OCI-LY7 (cell line): ENCODE data around the gene NACA. TPM values are rescaled to one million over a fixed set of nuclear protein-coding genes. Genes with fewer than 3 reads are reported as not detected.
"Not testable (repeated sequence)": the region's sequence is repeated elsewhere in the genome, so short reads cannot be mapped to it uniquely, and the experiment has no call there.

Experiments used
- BruUV-seq: library from RNA; stranded (reverse); fragments of 400-500 nt; replicated peaks from 2 replicates; lab custom pipeline; 2021; lab: Mats Ljungman, UMichigan
- CTCF ChIA-PET: fragments of 300-600 bp; sonication (Branson Sonifier 250); formaldehyde crosslinking; loops from one replicate; lab custom pipeline; 2022; ENCODE audit warnings: antibody characterized with exemption; ENCODE audit not compliant: unreplicated experiment; lab: Charles Lee
- POLR2A ChIA-PET: fragments of 300-600 bp; sonication (Branson Sonifier 250); formaldehyde crosslinking; loops from one replicate; lab custom pipeline; 2022; ENCODE audit warnings: antibody characterized with exemption; lab: Charles Lee
- DNase-seq: peaks from one replicate; pipeline ENCODE4 v3.0.0-alpha.2; 2015; ENCODE audit warnings: low spot score
- H2AFZ ChIP-seq: fragments of 200-600 bp; sonication (generic), shearing (Covaris generic); 2 replicates; pipeline ENCODE4 v1.6.1; 2014; ENCODE audit warnings: mild to moderate bottlenecking, antibody characterized with exemption, low read length, moderate library complexity
- H3K27ac ChIP-seq: fragments of 200-600 bp; sonication (generic); 2 replicates; pipeline ENCODE4 v1.5.1; 2014; ENCODE audit warnings: mixed run types, low read depth, mild to moderate bottlenecking, moderate library complexity, low read length, inconsistent platforms; ENCODE audit not compliant: poor library complexity, severe bottlenecking
- H3K36me3 ChIP-seq: fragments of 200-600 bp; sonication (generic); 2 replicates; pipeline ENCODE4 v1.6.1; 2014; ENCODE audit warnings: mild to moderate bottlenecking, antibody characterized with exemption, low read length, moderate library complexity, mixed read lengths; ENCODE audit not compliant: insufficient read depth
- H3K4me1 ChIP-seq: fragments of 200-600 bp; sonication (generic); 2 replicates; pipeline ENCODE4 v1.5.1; 2014; ENCODE audit warnings: mild to moderate bottlenecking, low read length; ENCODE audit not compliant: insufficient read depth, poor library complexity, severe bottlenecking
- H3K4me2 ChIP-seq: fragments of 200-600 bp; sonication (generic); 2 replicates; pipeline ENCODE4 v1.6.1; 2014; ENCODE audit warnings: mild to moderate bottlenecking, low read length
- H3K4me3 ChIP-seq: fragments of 200-600 bp; sonication (generic); 2 replicates; pipeline ENCODE4 v1.5.1; 2014; ENCODE audit warnings: mild to moderate bottlenecking, low read depth, low read length; ENCODE audit not compliant: poor library complexity, severe bottlenecking
- H3K79me2 ChIP-seq: fragments of 200-600 bp; sonication (generic); 2 replicates; pipeline ENCODE4 v1.6.1; 2016; ENCODE audit warnings: low read depth, mild to moderate bottlenecking, low read length, moderate library complexity, mixed read lengths; ENCODE audit not compliant: insufficient read depth
- H3K9me2 ChIP-seq: fragments of 200-600 bp; sonication (generic); 2 replicates; pipeline ENCODE4 v1.6.1; 2016; ENCODE audit warnings: mild to moderate bottlenecking, low read length, mixed read lengths; ENCODE audit not compliant: insufficient read depth
- H3K9me3 ChIP-seq: fragments of 200-600 bp; sonication (generic); 2 replicates; pipeline ENCODE4 v1.6.1; 2014; ENCODE audit warnings: mild to moderate bottlenecking, mixed run types, low read length, mixed read lengths
- H4K20me1 ChIP-seq: fragments of 200-600 bp; sonication (generic); 2 replicates; pipeline ENCODE4 v1.6.1; 2014; ENCODE audit warnings: mild to moderate bottlenecking, antibody characterized with exemption, low read length, moderate library complexity, mixed read lengths; ENCODE audit not compliant: insufficient read depth
- EZH2phosphoT487 ChIP-seq: fragments of 200-600 bp; sonication (generic); IDR thresholded peaks from 2 replicates; pipeline ENCODE4 v1.6.1; 2018; ENCODE audit warnings: low read depth, borderline replicate concordance, mild to moderate bottlenecking, mixed run types, antibody characterized with exemption, low read length, moderate library complexity, mixed read lengths
- intact Hi-C: fragments of 100-400 bp; cut with micrococcal nuclease; formaldehyde crosslinking; loops from one replicate; pipeline ENCODE4 v1.10.0; 2022; ENCODE audit not compliant: unreplicated experiment
- total RNA-seq, 2 experiments: library from RNA; depleted of rRNA in 1 of 2; stranded (reverse); fragments of >200 nt in 1 of 2; shearing (Covaris generic) in 1 of 2; gene quantifications; 2 replicates each; pipeline ENCODE4 v1.2.3, GENCODE V29; 2014 to 2022
- TF ChIP-seq, protein P1 (sequence below): fragments of 200-600 bp; sonication (generic); conservative IDR thresholded peaks from 2 replicates; pipeline ENCODE4 v1.5.1; 2014; ENCODE audit warnings: mild to moderate bottlenecking, antibody characterized with exemption, low read length, moderate library complexity, mixed read lengths

NACA gene
- total RNA-seq, 2 experiments from 2014 or later: 892 to 1,723 TPM

- POLR2A ChIA-PET: interaction anchor here (0.9 kb wide), 1 partner anchor 353 kb away, joined by 3 read pairs; the partner anchor contains the start of gene STAT6
- BruUV-seq: no TSS peak
- no peaks in the 10 kb centered on the region for H3K9me2 ChIP-seq
- H3K79me2 ChIP-seq: no peaks in the 10 kb centered on the region
- H2AFZ ChIP-seq: no peak overlapping the region
- H3K27ac ChIP-seq: no peak overlapping the region
- H3K9me3 ChIP-seq: peaks cover 11% of the 10 kb centered on the region; the same call in 1 of the 2 replicates
- no peak for TF ChIP-seq EZH2phosphoT487
- TF ChIP-seq, protein P1, sequence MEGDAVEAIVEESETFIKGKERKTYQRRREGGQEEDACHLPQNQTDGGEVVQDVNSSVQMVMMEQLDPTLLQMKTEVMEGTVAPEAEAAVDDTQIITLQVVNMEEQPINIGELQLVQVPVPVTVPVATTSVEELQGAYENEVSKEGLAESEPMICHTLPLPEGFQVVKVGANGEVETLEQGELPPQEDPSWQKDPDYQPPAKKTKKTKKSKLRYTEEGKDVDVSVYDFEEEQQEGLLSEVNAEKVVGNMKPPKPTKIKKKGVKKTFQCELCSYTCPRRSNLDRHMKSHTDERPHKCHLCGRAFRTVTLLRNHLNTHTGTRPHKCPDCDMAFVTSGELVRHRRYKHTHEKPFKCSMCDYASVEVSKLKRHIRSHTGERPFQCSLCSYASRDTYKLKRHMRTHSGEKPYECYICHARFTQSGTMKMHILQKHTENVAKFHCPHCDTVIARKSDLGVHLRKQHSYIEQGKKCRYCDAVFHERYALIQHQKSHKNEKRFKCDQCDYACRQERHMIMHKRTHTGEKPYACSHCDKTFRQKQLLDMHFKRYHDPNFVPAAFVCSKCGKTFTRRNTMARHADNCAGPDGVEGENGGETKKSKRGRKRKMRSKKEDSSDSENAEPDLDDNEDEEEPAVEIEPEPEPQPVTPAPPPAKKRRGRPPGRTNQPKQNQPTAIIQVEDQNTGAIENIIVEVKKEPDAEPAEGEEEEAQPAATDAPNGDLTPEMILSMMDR: no peak
- no peak for DNase-seq
- no peaks in the 10 kb centered on the region for H3K36me3 ChIP-seq
- H3K4me2 ChIP-seq: no peak overlapping the region
- CTCF ChIA-PET: interaction anchor here (0.6 kb wide), 1 partner anchor 299 kb away, joined by 4 read pairs; no protein-coding TSS in a partner anchor
- no peaks in the 10 kb centered on the region for H4K20me1 ChIP-seq
- no peak overlapping the region for H3K4me3 ChIP-seq
- intact Hi-C loops: loop anchor here (5.0 kb wide), 1 partner anchor 304 kb away; no protein-coding TSS in a partner anchor
- H3K4me1 ChIP-seq: no peaks in the 10 kb centered on the region
Measured at GRCh38 chr12:56758728-56759262, 33.7 kb upstream of the NACA start.

DNA sequence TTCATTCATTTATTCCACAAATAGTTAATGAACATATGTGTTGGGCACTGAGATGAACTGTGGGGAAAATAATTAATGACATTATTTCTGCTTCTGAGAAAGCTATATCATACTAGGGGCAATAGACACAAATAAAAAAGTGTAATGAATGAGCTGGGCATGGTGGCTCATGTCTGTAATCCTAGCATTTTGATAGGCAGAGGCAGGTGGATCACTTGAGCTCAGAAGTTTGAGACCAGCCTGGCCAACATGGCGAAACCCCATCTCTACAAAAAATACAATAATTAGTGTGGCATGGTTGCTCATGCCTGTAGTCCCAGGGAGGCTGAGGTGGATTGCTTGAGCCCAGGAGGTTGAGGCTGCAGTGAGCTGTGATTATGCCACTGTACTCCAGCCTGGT lies 32.9 kb upstream of the NACA start:
- BruUV-seq, H3K4me2 ChIP-seq, DNase-seq, H4K20me1 ChIP-seq, H3K4me3 ChIP-seq, CTCF ChIA-PET, H3K79me2 ChIP-seq, H3K9me2 ChIP-seq, H3K27ac ChIP-seq, H3K4me1 ChIP-seq, H3K36me3 ChIP-seq, H2AFZ ChIP-seq: not testable (repeated sequence)
- peaks cover 11% of the 10 kb centered on the region; the same call in 1 of the 2 replicates for H3K9me3 ChIP-seq
- POLR2A ChIA-PET: interaction anchor here (0.7 kb wide), 2 partner anchors 11 to 17 kb away, joined by 3 read pairs; no protein-coding TSS in a partner anchor
- intact Hi-C loops: loop anchor here (1.0 to 5.0 kb wide), 3 partner anchors 229 to 355 kb away; no protein-coding TSS in a partner anchor

DNA sequence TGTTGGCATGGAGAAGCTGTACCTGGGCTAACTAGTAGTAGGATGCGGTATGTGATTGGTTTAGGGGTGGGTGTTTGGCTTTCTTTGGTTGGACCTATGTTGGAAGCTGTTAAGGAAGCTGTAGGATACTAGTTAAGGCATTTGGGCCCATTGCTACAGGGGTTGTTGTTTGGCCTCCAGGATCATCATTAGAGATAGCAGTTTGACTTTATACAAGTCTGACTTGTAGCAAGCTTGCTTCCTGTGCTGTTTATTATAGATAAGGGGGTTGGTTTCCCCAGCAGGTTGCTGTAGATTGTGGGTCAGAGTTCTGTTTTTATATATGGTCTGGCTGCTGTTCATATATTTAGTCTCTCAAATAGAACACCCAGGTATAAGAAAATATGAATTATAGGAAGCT lies 28.5 kb upstream of the NACA start:
- no peak for DNase-seq
- Histone ChIP-seq H3K4me2 (no peak overlapping the region), H3K9me2 (no peaks in the 10 kb centered on the region), H3K4me1 (peaks cover 25% of the 10 kb centered on the region), H3K9me3 (peaks cover 4% of the 10 kb centered on the region; the same call in 1 of the 2 replicates), H2AFZ (no peak overlapping the region), H3K36me3 (peaks cover 7% of the 10 kb centered on the region), H3K4me3 (no peak overlapping the region), H4K20me1 (no peaks in the 10 kb centered on the region), H3K79me2 (peaks cover 28% of the 10 kb centered on the region), H3K27ac (no peak overlapping the region)
- ChIA-PET POLR2A (interaction anchor here (1.7 to 1.9 kb wide), 2 partner anchors 13 to 65 kb away, joined by 5 to 11 read pairs; partner anchors contain the start of gene PTGES3), CTCF (no interaction called here)
- TF ChIP-seq EZH2phosphoT487: no peak
- TF ChIP-seq, protein P1: no peak
- BruUV-seq: TSS peak; percentile 74
- intact Hi-C loops: loop anchor here (5.0 kb wide), 1 partner anchor 116 kb away; no protein-coding TSS in a partner anchor
